Measurements from ENCODE around the gene THRA. TPM values are rescaled to one million over a fixed set of nuclear protein-coding genes. Genes with fewer than 3 reads are reported as not detected.

Gene THRA
- polyA plus RNA-seq, 1 donor from 2014 or later, result 4.6 TPM

DNA sequence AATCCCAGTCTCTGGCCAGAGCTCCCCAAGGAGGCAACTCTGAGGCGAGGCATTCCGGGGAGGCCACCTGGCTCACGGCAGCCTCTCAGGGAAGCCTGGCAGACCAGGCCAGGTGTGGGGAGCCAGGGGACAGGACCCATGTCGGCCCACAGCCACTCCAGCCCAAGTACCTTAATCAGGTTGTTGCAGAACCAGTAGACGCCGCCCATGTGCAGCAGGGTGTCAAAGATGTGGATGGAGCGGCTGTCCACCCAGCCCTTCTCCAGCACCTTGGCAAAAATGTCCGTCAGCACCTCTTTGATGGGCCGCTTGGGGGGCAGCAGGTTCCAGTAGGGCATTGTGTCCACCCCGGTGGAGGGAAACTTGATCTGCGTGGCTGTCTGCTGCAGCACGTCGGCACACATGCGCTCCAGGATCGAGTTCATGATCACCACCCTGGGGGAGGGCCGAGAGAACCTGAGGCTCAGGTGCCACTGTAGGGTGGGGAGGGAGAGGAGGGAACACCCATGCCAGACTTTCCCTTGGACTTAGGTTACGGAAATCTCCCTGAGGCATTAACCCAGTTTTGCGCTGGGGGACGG is 39.7 kb upstream of the THRA start:
- no peak overlapping the region for H3K27ac Mint-ChIP-seq
- H3K36me3 Mint-ChIP-seq, result peaks cover 3% of the 10 kb centered on the region
- H3K27me3 Mint-ChIP-seq, result no peaks in the 10 kb centered on the region
- no peaks in the 10 kb centered on the region for H3K9me3 Mint-ChIP-seq
- no peak overlapping the region for H3K4me3 Mint-ChIP-seq
- peaks cover 3 to 4% (median 3%) of the 10 kb centered on the region in 3 donors for H3K4me1 Mint-ChIP-seq

DNA sequence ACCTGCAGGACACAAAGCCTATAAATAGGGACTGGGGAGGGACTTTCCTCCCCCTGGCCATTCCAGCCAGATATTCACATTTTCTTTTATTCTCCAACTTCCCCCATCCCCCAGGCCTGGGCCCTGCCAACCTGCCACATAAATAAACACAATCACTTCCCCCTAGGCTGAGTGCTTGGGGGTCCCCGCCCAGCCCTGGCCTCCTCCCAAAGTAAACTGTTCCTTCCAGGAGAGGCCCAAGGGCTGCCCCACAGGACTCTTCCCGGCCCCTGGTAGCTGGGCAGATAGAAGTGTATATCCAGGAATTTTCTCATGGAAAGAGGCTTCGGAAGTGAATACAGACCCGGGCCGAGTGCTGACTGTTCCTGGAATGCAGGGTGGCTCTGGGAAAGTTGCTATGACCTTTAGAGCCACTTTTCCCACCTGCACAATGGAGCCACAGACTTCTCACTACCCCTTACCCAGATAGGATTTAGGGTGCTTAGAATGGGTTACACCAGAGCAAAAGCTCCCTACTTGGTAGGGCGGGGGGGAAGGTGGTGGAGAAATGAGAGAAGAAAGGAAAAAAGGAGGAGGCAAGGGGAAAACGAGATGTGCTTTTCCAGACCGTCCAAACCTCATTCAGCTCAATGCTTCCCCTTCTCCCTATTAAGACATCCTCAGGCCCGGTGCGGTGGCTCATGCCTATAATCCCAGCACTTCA is 39.0 kb upstream of the THRA start:
- Mint-ChIP-seq H3K4me3 (no peak overlapping the region), H3K36me3 (peaks cover 3% of the 10 kb centered on the region), H3K4me1 (peaks cover 3 to 4% (median 3%) of the 10 kb centered on the region in 3 donors), H3K27me3 (no peaks in the 10 kb centered on the region), H3K9me3 (no peaks in the 10 kb centered on the region), H3K27ac (no peak overlapping the region)

DNA sequence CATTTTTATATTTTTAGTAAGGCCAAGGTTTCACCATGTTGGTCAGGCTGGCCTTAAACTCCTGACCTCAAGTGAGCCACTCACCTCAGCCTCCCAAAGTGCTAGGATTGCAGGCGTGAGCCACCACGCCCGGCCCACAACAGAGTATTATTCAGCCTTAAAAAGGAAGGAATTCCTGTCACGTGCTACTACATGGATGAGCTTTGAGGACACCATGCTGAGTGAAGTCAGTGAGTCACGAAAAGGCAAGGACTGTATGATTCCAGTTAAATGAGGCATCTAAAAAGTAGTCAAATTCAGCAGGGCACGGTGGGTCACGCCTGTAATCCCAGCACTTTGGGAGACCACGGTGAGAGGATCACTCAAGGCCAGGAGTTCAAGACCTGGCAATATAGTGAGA is 37.9 kb upstream of the THRA start:
- no peaks in the 10 kb centered on the region for H3K9me3 Mint-ChIP-seq
- no peak overlapping the region for H3K4me3 Mint-ChIP-seq
- peaks cover 3 to 4% (median 3%) of the 10 kb centered on the region in 3 donors for H3K4me1 Mint-ChIP-seq
- H3K36me3 Mint-ChIP-seq, result peaks cover 3% of the 10 kb centered on the region
- no peaks in the 10 kb centered on the region for H3K27me3 Mint-ChIP-seq
- no peak overlapping the region for H3K27ac Mint-ChIP-seq

DNA sequence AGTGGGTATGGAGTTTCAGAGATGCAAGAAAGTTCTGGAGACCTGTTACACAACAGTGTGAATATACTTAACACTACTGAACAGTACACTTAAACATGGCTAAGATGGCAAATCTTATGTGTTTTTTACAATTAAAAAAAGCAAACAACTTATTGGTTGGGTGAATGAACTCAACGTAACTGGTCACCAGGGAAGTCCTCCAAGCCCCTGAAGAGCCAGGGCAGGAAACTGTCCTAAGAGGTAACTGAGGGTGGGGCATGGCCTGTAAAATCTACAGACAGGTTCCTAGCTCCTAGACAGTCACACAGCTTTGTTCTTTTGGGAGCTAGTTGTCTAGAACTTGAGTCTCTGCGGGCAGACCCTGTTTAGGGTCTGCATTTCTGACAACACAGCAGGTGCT is 37.2 kb upstream of the THRA start:
- H3K27ac Mint-ChIP-seq, result peak overlapping the region in 2 of 3 donors; percentile 26 to 65
- no peaks in the 10 kb centered on the region for H3K9me3 Mint-ChIP-seq
- H3K4me1 Mint-ChIP-seq, result peaks cover 3 to 4% (median 3%) of the 10 kb centered on the region in 3 donors
- H3K27me3 Mint-ChIP-seq, result no peaks in the 10 kb centered on the region
- H3K36me3 Mint-ChIP-seq, result peaks cover 3% of the 10 kb centered on the region
- no peak overlapping the region for H3K4me3 Mint-ChIP-seq

DNA sequence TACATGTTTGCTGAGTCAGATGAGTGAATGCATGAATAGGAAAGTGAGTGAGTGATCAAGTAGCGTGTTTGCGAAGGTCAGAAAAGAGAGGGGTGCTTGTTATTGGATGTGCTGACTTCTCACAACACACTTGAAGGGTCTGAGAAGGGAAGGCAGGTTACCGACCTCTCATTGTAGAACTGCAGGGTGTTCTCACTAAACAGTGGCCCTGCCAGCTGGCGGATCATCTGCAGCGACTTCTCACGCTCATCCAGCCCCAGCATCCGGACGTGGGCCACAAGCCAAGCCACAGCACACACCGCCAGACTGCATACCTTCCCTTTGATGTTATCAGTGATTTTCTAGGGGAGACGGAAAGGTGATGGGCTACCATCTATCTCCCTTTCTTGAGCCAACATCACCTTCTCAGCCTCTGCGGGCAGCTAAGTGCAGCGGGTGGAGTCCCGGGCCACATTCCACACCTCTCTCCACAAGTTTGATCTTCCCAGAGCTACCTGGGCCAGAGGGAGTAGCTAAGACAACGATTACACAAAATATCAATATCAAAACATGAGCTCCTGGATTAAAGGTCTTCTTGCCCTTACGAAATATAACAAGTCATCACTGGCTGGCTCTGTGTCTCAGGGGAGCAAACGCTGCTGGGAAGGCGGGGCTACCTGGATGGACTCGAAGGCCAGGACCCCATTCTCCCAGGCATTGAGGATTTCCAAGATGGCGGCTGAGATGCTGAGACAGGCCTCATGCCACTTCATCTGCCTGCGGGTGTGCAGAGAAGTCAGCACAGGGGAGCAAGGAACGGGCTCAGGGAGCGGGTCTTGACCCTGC is 36.6 kb upstream of the THRA start:
- Mint-ChIP-seq H3K27me3 (no peaks in the 10 kb centered on the region), H3K4me3 (no peak overlapping the region), H3K9me3 (no peaks in the 10 kb centered on the region), H3K4me1 (peaks cover 3 to 4% (median 3%) of the 10 kb centered on the region in 3 donors), H3K36me3 (peaks cover 1% of the 10 kb centered on the region), H3K27ac (peak overlapping the region in 2 of 3 donors; percentile 26 to 65)

DNA sequence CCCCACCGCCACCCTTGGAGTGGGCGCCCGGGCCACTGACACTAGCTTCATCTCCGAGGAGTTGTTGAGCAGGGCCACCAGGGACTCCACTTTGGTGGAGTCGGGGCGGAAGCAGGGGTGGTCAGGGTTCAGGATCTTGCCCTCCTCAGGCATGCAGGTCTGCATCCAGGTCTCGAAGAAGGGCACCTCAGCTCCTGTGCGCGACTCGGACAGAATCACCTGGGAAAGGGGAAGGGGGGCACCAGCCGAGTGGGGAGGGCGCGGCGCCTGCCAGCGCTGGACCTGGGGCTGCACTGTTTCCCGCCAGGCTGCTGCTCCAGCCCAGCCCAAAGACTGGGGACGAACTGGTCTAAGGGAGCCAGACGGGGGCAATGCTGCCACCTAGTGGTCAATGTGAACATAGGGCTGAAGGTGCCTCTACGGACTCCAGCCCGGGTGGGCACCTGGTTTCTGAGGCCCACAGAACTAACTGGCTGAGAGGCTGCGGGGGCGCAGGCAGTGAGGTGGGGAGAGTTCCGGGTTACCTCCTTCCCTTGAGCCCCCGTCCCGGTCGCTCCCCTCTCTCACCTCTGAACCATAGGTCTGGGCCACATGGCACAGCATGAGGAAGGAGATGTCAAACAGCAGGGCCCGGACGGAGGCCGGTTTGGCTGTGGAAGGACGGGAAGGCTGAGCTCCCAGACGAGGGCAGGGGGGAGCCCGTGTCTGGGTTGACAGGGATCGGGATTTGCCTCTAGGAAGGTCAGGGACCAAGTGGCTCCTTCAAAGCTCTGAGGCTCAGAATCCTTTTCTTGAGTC is 35.8 kb upstream of the THRA start:
- peak overlapping the region in 1 of 3 donors; percentile 48 for H3K27ac Mint-ChIP-seq
- peaks cover 3 to 4% (median 3%) of the 10 kb centered on the region in 3 donors for H3K4me1 Mint-ChIP-seq
- H3K4me3 Mint-ChIP-seq, result no peak overlapping the region
- H3K36me3 Mint-ChIP-seq, result peaks cover 1% of the 10 kb centered on the region
- H3K9me3 Mint-ChIP-seq, result no peaks in the 10 kb centered on the region
- no peaks in the 10 kb centered on the region for H3K27me3 Mint-ChIP-seq

DNA sequence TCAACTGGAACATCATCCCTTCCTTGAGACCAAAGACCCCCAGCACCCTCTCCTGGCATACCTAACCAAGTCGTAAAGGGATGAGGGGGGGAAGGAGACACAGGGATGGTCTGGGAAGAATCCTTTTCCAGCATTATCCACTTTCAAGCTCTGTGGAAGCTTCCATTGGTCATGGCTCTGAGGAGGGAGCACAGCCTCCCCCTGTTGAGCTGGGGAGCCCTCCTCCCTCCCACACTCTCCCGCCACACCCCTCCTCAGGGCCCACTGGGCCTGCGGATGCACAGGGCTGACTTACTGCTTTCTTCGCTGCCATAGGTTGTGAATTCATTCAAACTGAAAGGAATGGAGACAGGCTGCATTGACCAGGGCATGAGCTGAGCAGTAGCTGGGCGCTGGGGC is 35.2 kb upstream of the THRA start:
- peaks cover 1% of the 10 kb centered on the region for H3K36me3 Mint-ChIP-seq
- H3K4me1 Mint-ChIP-seq, result peaks cover 3 to 4% (median 3%) of the 10 kb centered on the region in 3 donors
- no peaks in the 10 kb centered on the region for H3K9me3 Mint-ChIP-seq
- no peak overlapping the region for H3K27ac Mint-ChIP-seq
- H3K27me3 Mint-ChIP-seq, result no peaks in the 10 kb centered on the region
- H3K4me3 Mint-ChIP-seq, result no peak overlapping the region

DNA sequence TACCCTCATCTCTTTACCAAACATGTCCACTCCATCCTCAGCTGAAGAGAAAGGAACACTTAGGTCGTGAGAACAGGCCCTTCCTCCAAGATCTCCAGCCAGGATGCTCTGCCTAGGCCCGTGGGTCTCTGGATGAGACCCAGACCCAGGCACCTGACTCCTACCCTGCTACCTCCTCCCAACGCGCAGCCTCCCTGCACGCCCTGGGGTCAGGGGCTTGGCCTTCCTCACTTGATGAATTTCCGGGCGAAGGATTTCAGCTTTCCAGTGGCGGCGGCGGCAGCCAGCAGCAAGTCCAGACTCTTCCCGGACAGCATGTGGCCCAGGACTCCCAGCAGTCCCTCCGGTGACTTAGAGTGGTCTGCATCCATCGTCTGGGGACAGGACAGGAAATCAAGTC is 34.2 kb upstream of the THRA start:
- no peak overlapping the region for H3K4me3 Mint-ChIP-seq
- H3K36me3 Mint-ChIP-seq, result peaks cover 3% of the 10 kb centered on the region
- no peaks in the 10 kb centered on the region for H3K27me3 Mint-ChIP-seq
- peak overlapping the region in 1 of 3 donors; percentile 82 for H3K27ac Mint-ChIP-seq
- H3K9me3 Mint-ChIP-seq, result no peaks in the 10 kb centered on the region
- H3K4me1 Mint-ChIP-seq, result peaks cover 3 to 4% (median 3%) of the 10 kb centered on the region in 3 donors

DNA sequence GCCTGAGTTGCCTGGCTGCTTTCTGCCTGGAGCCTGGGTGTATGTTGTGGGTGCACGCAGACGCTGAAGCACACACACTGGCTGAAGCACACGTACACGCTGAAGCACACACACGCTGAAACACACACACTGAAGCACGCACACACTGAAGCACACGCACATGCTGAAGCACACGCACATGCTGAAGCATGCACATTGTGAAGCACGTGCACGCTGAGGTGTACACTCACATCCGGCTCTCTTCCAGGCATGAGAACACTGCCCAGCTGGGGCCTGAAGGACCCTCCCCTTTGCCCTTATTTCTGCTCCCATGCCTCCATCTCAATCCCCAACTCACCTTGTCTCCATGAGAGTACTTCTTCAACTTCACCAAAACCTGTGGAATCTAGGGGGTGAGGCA is 31.1 kb upstream of the THRA start:
- peaks cover 2% of the 10 kb centered on the region for H3K36me3 Mint-ChIP-seq
- no peak overlapping the region for H3K27ac Mint-ChIP-seq

DNA sequence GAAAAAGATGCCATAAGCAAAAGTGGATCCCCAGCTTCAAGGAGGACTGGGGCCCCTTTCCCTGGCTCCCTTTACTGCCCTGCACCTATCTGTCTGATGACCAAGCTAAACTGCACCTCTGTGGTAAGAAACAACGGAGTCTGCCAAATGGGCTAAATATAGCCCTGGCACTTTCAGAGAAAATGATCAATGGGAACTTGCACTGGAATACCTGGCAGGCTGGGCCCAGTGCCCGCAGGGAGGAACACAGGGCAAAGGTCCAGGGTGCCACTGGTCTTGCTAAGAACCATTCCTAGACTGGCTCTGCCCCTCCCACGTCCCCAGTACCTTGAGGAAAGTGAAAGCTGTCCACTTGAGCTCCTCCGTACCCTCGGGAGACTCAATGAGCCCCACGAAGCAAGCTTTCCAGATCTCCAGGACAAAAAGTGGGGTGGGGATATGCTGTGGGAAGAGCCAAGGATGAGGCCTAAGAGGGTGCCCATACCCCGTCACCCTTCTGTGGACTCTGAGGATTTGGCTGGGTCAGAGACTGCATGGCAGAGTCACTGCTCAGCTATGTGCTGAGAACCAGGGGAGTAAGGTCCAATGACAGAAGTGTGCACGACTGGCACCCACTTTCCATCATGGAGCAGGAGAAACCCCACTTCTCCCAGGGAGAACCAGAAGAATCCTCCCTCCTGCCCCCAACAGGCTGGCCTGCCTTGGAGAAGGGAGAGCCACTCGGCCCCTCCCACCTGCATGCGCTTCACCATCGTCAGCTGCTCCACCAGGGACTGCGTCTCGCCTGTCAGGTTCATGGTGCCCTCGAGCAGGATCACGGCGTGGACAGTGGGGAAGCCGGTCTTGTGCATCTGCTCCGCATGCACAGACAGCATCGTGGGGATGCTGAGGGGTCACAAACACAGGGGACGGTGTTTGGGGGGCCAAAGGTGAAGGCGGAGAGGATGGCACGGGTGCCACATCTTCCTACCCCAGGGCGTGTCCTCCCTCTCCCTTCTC is 30.1 kb upstream of the THRA start:
- Mint-ChIP-seq H3K4me3 (no peak overlapping the region), H3K4me1 (no peaks in the 10 kb centered on the region), H3K36me3 (peaks cover 2% of the 10 kb centered on the region), H3K27me3 (no peaks in the 10 kb centered on the region), H3K9me3 (no peaks in the 10 kb centered on the region), H3K27ac (no peak overlapping the region)

More for the DNA sequence above, 31.1 kb upstream of the THRA start:
- no peak overlapping the region for H3K4me3 Mint-ChIP-seq
- H3K27me3 Mint-ChIP-seq, result no peaks in the 10 kb centered on the region
- H3K4me1 Mint-ChIP-seq, result peaks cover 3 to 4% (median 3%) of the 10 kb centered on the region in 3 donors
- H3K9me3 Mint-ChIP-seq, result no peaks in the 10 kb centered on the region

DNA sequence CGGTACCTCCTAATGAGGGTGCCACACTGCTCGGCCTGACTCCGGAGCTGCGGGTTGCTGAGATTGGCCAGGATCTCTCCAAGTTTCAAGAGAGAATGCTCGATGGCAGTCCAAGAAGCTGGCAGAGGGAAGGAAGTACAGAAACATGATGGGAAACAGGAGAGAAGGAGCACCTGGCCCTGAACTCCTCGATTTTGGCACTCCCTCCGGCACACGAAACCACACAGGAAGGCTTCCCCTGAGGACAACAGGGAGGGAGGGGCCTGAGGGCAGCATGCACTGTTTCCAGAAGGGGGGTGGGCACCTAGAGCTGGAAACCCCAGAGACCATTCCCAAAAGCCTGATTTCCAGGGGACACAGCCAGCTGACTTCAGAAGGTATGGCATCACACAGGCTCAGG is 29.4 kb upstream of the THRA start:
- H3K36me3 Mint-ChIP-seq, result peaks cover 2% of the 10 kb centered on the region
- peak overlapping the region in 1 of 3 donors; percentile 39 for H3K27ac Mint-ChIP-seq
- H3K4me3 Mint-ChIP-seq, result no peak overlapping the region
- no peaks in the 10 kb centered on the region for H3K27me3 Mint-ChIP-seq
- H3K4me1 Mint-ChIP-seq, result no peaks in the 10 kb centered on the region
- H3K9me3 Mint-ChIP-seq, result no peaks in the 10 kb centered on the region

DNA sequence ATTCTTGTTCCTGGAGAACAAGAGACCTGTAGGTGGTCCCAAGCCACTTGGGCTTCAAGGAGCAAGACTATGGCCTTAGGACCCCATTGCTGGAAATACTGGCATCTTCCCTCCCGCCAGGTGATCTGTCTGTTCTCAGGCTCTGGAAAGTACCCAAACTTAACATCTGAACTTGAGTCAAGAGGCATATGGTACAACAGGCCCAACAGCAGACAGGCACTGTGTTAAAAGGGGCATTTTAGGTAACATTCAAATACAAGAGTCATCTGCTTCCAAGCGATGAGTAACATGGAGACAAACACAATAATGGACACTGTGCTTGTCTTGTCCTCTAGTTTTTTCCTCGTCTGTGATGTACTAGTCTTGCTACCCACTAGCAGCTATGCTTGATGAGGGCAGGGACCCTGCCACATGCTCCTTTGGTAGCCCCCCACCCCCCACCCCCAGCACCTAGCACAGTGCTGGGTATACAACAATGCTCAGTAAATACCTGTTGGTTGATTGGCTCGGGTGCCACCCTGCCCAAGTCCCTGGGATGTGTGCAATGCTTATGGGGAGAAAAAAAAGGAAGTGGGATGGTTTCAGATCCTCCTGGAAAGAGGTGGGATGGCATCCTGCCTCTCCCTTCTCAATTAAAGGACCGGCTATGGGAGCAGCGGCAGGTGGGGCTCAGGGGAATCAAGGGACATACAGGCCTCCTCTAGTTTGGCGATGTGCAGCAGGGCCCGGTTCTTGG is 28.2 kb upstream of the THRA start:
- peaks cover 2% of the 10 kb centered on the region for H3K36me3 Mint-ChIP-seq
- H3K4me3 Mint-ChIP-seq, result no peak overlapping the region
- peak overlapping the region in 1 of 3 donors; percentile 92 for H3K27ac Mint-ChIP-seq
- no peaks in the 10 kb centered on the region for H3K9me3 Mint-ChIP-seq
- no peaks in the 10 kb centered on the region for H3K27me3 Mint-ChIP-seq
- H3K4me1 Mint-ChIP-seq, result peaks cover 0 to 4% (median 0%) of the 10 kb centered on the region in 3 donors

DNA sequence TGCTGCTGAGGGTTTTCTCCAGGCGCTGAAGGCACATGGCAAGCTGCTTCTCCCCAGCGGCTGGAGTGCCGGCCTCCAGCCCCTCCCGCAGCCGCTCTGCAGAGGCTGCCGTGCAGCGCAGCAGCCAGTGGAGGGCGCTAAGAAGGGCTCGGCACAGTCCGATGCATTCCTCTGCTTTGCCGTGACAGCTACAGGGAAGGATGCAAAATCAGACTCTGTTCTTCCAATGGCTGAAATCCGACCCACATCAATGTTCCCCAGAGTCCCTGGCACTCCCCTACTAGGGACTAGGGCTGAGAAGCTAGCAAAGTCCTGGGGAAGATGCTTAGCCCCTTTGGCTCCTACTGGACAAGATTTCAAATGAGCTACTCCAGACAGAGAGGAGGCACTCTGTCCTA is 27.6 kb upstream of the THRA start:
- no peak overlapping the region for H3K4me3 Mint-ChIP-seq
- no peaks in the 10 kb centered on the region for H3K9me3 Mint-ChIP-seq
- H3K27me3 Mint-ChIP-seq, result no peaks in the 10 kb centered on the region
- H3K4me1 Mint-ChIP-seq, result peaks cover 0 to 4% (median 0%) of the 10 kb centered on the region in 3 donors
- H3K36me3 Mint-ChIP-seq, result peaks cover 2% of the 10 kb centered on the region
- peak overlapping the region in 1 of 3 donors; percentile 92 for H3K27ac Mint-ChIP-seq

Data from IgD-negative memory B cell (primary cell).